GM12873 (cell line): ENCODE measurements around the gene TANC1.

Experiments
- TF ChIP-seq, protein P1 (sequence below): IDR thresholded peaks from 2 replicates; pipeline ENCODE4 v1.5.1; 2012; ENCODE audit warnings: low read depth, mild to moderate bottlenecking, moderate library complexity, low read length, control low read depth; ENCODE audit not compliant: insufficient read depth; ENCODE audit errors: missing control alignments

The TANC1 gene

DNA sequence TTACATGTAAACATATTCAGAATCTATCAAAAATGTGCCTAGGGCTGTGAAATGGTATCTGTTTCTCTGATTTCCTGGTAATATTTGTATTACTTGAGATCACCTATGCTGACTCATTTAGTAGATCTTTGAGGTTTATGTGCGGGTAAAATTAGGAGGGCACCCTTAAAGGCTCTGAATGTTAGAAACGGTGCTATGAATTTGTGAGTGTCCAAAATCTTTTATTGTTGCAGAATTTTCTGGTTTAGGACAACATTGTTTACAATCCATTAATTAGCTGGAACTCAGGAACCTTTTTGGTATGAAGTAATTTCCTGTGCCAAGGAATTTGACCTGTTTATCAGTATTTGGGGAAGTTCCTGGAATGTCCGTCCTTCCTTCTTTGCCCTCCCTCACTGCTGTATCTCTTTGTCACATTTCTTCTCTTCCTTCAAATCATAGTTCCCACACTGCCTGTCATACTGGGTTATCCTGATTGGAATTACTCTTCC, 130.5 kb downstream of the TANC1 start:
- TF ChIP-seq, protein P1, sequence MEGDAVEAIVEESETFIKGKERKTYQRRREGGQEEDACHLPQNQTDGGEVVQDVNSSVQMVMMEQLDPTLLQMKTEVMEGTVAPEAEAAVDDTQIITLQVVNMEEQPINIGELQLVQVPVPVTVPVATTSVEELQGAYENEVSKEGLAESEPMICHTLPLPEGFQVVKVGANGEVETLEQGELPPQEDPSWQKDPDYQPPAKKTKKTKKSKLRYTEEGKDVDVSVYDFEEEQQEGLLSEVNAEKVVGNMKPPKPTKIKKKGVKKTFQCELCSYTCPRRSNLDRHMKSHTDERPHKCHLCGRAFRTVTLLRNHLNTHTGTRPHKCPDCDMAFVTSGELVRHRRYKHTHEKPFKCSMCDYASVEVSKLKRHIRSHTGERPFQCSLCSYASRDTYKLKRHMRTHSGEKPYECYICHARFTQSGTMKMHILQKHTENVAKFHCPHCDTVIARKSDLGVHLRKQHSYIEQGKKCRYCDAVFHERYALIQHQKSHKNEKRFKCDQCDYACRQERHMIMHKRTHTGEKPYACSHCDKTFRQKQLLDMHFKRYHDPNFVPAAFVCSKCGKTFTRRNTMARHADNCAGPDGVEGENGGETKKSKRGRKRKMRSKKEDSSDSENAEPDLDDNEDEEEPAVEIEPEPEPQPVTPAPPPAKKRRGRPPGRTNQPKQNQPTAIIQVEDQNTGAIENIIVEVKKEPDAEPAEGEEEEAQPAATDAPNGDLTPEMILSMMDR = no peak

DNA sequence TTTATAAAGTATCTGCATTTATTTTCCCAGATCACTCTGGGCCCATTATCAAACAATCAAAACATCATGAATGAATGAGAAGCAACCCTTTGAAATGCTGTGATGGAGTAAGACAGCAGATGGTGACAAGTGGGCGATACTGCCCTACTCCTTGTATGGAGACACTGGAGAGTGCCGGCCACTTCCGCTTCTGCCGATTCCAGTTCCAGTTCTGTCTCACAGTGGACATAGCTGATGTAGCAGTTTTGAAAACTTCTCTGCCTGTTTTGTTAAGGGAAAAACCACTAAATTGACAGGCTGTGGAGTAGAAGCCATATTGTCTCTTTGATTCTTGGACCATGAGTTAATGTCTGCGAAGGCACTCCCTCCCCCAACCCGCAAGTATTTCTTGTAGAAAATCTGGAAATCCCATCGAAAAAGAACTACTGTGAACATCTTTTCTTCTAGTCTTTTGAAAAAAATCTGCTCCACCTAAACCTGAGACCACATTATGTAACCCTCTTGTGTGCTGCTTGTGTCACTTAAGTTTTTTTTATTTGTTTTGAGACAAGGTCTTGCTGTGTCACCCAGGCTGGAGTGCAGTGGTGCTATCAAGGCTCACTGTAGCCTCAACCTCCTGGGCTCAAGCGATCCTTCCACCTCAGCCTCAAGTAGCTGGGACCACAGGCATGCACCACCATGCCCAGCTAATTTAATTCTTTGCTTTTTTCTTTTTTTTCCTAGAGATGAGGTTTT, 133.5 kb downstream of the TANC1 start:
- TF ChIP-seq, protein P1 = no peak

- TF ChIP-seq, protein P1 = no peak
Measured at GRCh38 chr2:159103411-159103810, 135.0 kb downstream of the TANC1 start.

- TF ChIP-seq, protein P1 = no peak
Measured at GRCh38 chr2:159106109-159106508, 137.7 kb downstream of the TANC1 start.

DNA sequence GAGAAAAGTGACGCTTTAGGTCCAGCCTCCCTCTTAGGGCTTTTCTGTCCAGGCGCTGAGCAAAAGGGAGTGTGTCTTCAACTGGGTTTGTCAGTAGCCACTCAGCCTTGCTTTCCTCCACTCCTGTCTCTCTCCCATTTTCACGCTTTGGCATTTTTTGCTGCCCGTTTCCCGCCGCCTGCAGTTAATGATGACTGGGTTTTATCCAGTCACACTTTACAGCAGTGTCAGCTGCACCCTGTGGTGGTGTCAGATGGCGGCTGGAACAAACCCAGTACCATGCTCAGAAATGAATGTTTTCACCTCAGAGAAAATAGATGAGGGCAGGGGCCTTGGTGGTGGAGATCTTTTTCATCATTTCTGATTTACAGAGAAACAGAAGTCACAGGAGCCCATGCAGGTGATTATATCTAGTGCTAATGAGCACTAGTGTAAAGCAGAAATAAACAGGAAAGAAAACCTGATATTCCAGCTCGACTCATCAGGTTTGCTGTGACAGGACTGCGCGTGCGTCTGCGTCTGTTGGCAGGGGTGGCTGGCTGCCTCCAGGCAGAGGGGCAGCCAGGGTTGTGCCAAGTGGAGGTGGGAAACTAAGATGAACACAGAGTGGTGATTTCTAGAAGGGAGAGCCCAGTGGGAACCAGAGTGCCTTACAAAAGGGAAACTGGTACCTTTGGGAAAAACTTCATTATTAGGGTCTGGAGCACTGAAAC, 139.9 kb downstream of the TANC1 start:
- TF ChIP-seq, protein P1 = no peak

- TF ChIP-seq, protein P1 = no peak
Measured at GRCh38 chr2:159109517-159109916, 141.1 kb downstream of the TANC1 start.

DNA sequence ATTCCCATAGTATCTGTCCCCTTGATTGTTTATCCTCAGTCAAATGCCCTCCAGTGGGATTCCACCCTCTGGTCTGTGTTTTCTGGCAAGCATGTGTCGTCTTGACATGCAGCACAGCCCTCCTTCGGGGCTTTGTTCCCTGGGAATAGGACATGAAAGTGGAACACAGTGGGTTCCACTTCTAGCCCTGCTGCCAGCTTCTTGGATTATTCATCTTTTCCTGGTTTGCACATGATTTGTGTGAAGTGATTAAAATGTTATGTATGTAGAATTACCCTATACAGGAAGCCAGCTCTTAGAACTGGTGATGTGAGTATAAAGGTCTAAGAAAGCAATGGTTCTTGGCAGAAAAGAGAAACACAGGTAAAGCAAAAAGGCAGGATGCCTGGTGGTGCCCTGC, 142.3 kb downstream of the TANC1 start:
- TF ChIP-seq, protein P1 = no peak
